GM10248 (cell line): Measurements from ENCODE around the gene SUCO.
"Not testable (repeated sequence)": the region's sequence is repeated elsewhere in the genome, so short reads cannot be mapped to it uniquely, and the experiment has no call there.

ENCODE experiments used
- CTCF ChIA-PET: fragments of 300-600 bp; sonication (Branson Sonifier 250); formaldehyde crosslinking; extraction: SDS; loops from one replicate; lab custom pipeline; 2021; ENCODE audit warnings: antibody characterized with exemption; lab: Yijun Ruan, JAX
- POLR2A ChIA-PET: fragments of 350-650 bp; sonication (Branson Sonifier 250); formaldehyde crosslinking; extraction: SDS; loops from one replicate; lab custom pipeline; 2020; ENCODE audit warnings: antibody characterized with exemption; lab: Yijun Ruan, JAX
- DNase-seq: peaks from one replicate; pipeline ENCODE4 v3.0.0; 2012; ENCODE audit errors: extremely low spot score
- CTCF ChIP-seq: IDR thresholded peaks from 2 replicates; pipeline ENCODE4 v1.5.1; 2012; ENCODE audit warnings: mild to moderate bottlenecking, low read depth; ENCODE audit errors: extremely low read depth, missing control alignments, control extremely low read depth

SUCO gene

GRCh38 chr1:172487550-172487949, 45.4 kb upstream of the SUCO start:
- TF ChIP-seq CTCF, result no peak
- no peak for DNase-seq
- ChIA-PET CTCF (interaction anchor here (1.4 to 1.6 kb wide), 3 partner anchors 8 to 39 kb away, joined by 3 to 5 read pairs (median 4); no protein-coding TSS in a partner anchor), POLR2A (no interaction called here)

GRCh38 chr1:172488393-172488792, 44.6 kb upstream of the SUCO start:
- ChIA-PET POLR2A (no interaction called here), CTCF (interaction anchor here (1.4 to 1.5 kb wide), 2 partner anchors 9 to 39 kb away, joined by 3 to 4 read pairs; no protein-coding TSS in a partner anchor)
- TF ChIP-seq CTCF, result no peak
- no peak for DNase-seq

GRCh38 chr1:172489847-172490246, 43.1 kb upstream of the SUCO start:
- DNase-seq, result no peak
- CTCF ChIA-PET, result no interaction called here
- POLR2A ChIA-PET, result no interaction called here
- TF ChIP-seq CTCF, result no peak

- ChIA-PET CTCF (no interaction called here), POLR2A (no interaction called here)
- no peak for TF ChIP-seq CTCF
- DNase-seq, result no peak
Measured at GRCh38 chr1:172492421-172492820, 40.5 kb upstream of the SUCO start.

GRCh38 chr1:172494166-172494565, 38.8 kb upstream of the SUCO start:
- no peak for DNase-seq
- CTCF ChIA-PET, result no interaction called here
- TF ChIP-seq CTCF, result no peak
- POLR2A ChIA-PET, result no interaction called here

GRCh38 chr1:172496127-172496526, 36.8 kb upstream of the SUCO start:
- DNase-seq, CTCF ChIA-PET, POLR2A ChIA-PET: not testable (repeated sequence)

- DNase-seq, result no peak
- ChIA-PET CTCF (interaction anchor here (0.9 to 1.6 kb wide), 3 partner anchors 9 to 53 kb away, joined by 3 to 5 read pairs (median 3); partner anchors contain the start of gene PIGC), POLR2A (no interaction called here)
- TF ChIP-seq CTCF, result no peak
Measured at GRCh38 chr1:172496678-172497077, 36.3 kb upstream of the SUCO start.
